HepG2 (cell line): ENCODE measurements around the gene ARHGEF16. TPM values are rescaled to one million over a fixed set of nuclear protein-coding genes. Genes with fewer than 3 reads are reported as not detected.

Experiments used
- BRCA1 ChIP-seq: sonication (generic); formaldehyde crosslinking; IDR thresholded peaks from 2 replicates; pipeline ENCODE4 v1.4.0; 2020; ENCODE audit warnings: missing genetic modification reagents
- DMTF1 ChIP-seq: sonication (generic); formaldehyde crosslinking; IDR thresholded peaks from 2 replicates; pipeline ENCODE4 v1.4.0; 2020; ENCODE audit warnings: mild to moderate bottlenecking, missing genetic modification reagents
- FOXO1 ChIP-seq: sonication (generic); formaldehyde crosslinking; IDR thresholded peaks from 2 replicates; pipeline ENCODE4 v1.4.0; 2020; ENCODE audit warnings: missing genetic modification reagents
- GZF1 ChIP-seq: sonication (generic); formaldehyde crosslinking; IDR thresholded peaks from 2 replicates; pipeline ENCODE4 v1.5.1; 2020; ENCODE audit warnings: mild to moderate bottlenecking, missing genetic modification reagents
- HOXA7 ChIP-seq: sonication (generic); formaldehyde crosslinking; IDR thresholded peaks from 2 replicates; pipeline ENCODE4 v1.8.1; 2022; ENCODE audit warnings: mild to moderate bottlenecking, missing genetic modification reagents, moderate library complexity
- NR2F2 ChIP-seq: IDR thresholded peaks from 2 replicates; pipeline ENCODE4 v1.6.1; 2012; ENCODE audit warnings: low read depth, inconsistent platforms, borderline replicate concordance
- PCBP2 ChIP-seq: fragments of 200-400 bp; formaldehyde crosslinking; optimal IDR thresholded peaks from 2 replicates; pipeline ENCODE3; 2018; ENCODE audit warnings: low read length, low read depth; ENCODE audit not compliant: poor library complexity, severe bottlenecking
- RBAK ChIP-seq: sonication (generic); formaldehyde crosslinking; IDR thresholded peaks from 2 replicates; pipeline ENCODE4 v1.5.1; 2020; ENCODE audit warnings: mild to moderate bottlenecking, missing genetic modification reagents
- TOPORS ChIP-seq: sonication (generic); formaldehyde crosslinking; IDR thresholded peaks from 2 replicates; pipeline ENCODE4 v1.8.0; 2023; ENCODE audit warnings: mild to moderate bottlenecking, missing genetic modification reagents
- TP53 ChIP-seq: sonication (generic); formaldehyde crosslinking; conservative IDR thresholded peaks from 2 replicates; pipeline ENCODE4 v1.4.0; 2020; ENCODE audit warnings: missing genetic modification reagents
- TSC22D2 ChIP-seq: sonication (generic); formaldehyde crosslinking; IDR thresholded peaks from 2 replicates; pipeline ENCODE4 v1.5.1; 2020; ENCODE audit warnings: missing genetic modification reagents, mild to moderate bottlenecking, borderline replicate concordance
- YY1 ChIP-seq: IDR thresholded peaks from 2 replicates; pipeline ENCODE4 v1.6.1; 2011; ENCODE audit warnings: low read length, low read depth, moderate library complexity, mild to moderate bottlenecking; ENCODE audit not compliant: insufficient read depth, insufficient replicate concordance
- ZNF530 ChIP-seq: sonication (generic); formaldehyde crosslinking; IDR thresholded peaks from 2 replicates; pipeline ENCODE4 v1.5.0; 2020; ENCODE audit warnings: low read depth, mild to moderate bottlenecking, missing genetic modification reagents
- ZNF639 ChIP-seq: conservative IDR thresholded peaks from 2 replicates; pipeline ENCODE4 v1.6.1; 2018; ENCODE audit warnings: missing genetic modification reagents
- ZNF709 ChIP-seq: sonication (generic); formaldehyde crosslinking; IDR thresholded peaks from 2 replicates; pipeline ENCODE4 v1.5.0; 2020; ENCODE audit warnings: mild to moderate bottlenecking, missing genetic modification reagents
- ZNF788 ChIP-seq: sonication (generic); formaldehyde crosslinking; IDR thresholded peaks from 2 replicates; pipeline ENCODE4 v1.5.0; 2020; ENCODE audit warnings: mild to moderate bottlenecking, missing genetic modification reagents, borderline replicate concordance
- polyA plus RNA-seq, 8 experiments: library from polyadenylated mRNA; depleted of rRNA in 3 of 8; stranded (reverse) in 7 of 8; unstranded in 1 of 8; fragments of >200 nt; fragmentation: Illumina TruSeq in 4 of 8; extraction: Trizol in 4 of 8; gene quantifications; 2 replicates each; pipeline versions ENCODE4 v1.2.1 to v1.2.3, GENCODE V29; 2011 to 2016; ENCODE audit warnings: low read depth in 4 of 8, missing spikeins in 1 of 8, mixed read lengths in 1 of 8; ENCODE audit not compliant: insufficient read depth in 1 of 8
- total RNA-seq, 5 experiments: library from RNA; depleted of rRNA; stranded (reverse); fragments of >200 nt; fragmentation: Illumina TruSeq; extraction: Trizol; gene quantifications; 2 replicates each; pipeline ENCODE4 v1.2.3, GENCODE V29; 2016; ENCODE audit warnings: low read depth in 1 of 5
- TF ChIP-seq, protein P1 (sequence below): sonication (generic); formaldehyde crosslinking; IDR thresholded peaks from 2 replicates; pipeline ENCODE4 v1.4.0; 2020; ENCODE audit warnings: missing genetic modification reagents
- TF ChIP-seq, protein P2 (sequence below): IDR thresholded peaks from 2 replicates; pipeline ENCODE4 v1.6.1; 2016; ENCODE audit warnings: low read depth
- TF ChIP-seq, protein P3 (sequence below): sonication (generic); formaldehyde crosslinking; IDR thresholded peaks from 2 replicates; pipeline ENCODE4 v1.4.0; 2020; ENCODE audit warnings: low read depth, mild to moderate bottlenecking, missing genetic modification reagents

ARHGEF16 gene
- total and polyA plus RNA-seq, 2 of the 13 experiments (the other 11 are each of a cell fraction or from before 2014, with no cell fraction given): 20.3 to 39.9 TPM

DNA sequence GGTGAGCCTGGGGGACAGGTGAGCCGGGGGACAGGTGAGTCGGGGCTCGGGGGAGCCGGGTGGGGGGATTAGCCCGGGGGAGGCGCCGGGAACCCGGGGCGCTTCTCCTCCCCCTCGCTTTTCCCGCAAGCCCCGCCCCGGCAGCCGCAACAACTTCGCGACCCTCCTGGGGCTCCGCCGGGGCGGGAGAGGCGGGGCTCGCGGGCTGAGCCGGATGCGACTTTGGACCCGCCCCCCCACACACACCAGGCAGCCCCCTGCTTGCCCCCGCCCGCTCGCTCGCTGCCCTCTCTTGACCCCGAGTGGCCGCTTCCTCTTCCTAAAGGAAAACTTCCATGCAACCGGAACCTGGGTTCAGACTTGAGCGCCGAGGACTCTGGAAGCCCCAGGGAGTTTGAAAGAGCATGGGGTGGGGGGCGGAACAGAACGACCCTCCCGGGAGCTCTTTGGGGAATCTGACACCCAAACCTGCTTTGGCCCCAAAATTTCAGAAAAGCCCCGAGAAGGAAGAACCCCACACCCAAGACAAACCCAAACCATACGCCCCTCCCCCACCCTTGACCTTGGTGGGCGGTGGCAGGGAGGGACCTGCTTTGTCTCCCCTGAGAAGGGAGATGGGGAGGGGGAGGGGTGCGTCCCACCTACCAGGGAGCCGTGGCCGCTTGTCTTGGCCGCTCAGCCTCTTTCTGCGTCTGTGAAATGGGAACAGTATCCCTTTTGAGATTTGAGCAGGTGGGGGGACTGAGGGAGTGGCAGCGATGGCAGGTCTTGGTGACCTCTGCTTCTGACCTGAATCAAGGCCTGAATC, 550 bp downstream of the ARHGEF16 start (continued):
- TF ChIP-seq ZNF639 (CRISPR knock-in tag) (peak; percentile 84), ZNF709 (CRISPR knock-in tag) (no peak), TP53 (CRISPR knock-in tag) (no peak), RBAK (CRISPR knock-in tag) (no peak), DMTF1 (CRISPR knock-in tag) (no peak), PCBP2 (no peak), BRCA1 (CRISPR knock-in tag) (no peak), ZNF530 (no peak), GZF1 (CRISPR knock-in tag) (no peak), NR2F2 (no peak), YY1 (peak; percentile 10), TSC22D2 (CRISPR knock-in tag) (no peak), TOPORS (CRISPR knock-in tag) (no peak), FOXO1 (CRISPR knock-in tag) (peak; percentile 57; the same call in 1 of the 2 replicates), ZNF788 (CRISPR knock-in tag) (no peak), HOXA7 (no peak)
- TF ChIP-seq, protein P1, sequence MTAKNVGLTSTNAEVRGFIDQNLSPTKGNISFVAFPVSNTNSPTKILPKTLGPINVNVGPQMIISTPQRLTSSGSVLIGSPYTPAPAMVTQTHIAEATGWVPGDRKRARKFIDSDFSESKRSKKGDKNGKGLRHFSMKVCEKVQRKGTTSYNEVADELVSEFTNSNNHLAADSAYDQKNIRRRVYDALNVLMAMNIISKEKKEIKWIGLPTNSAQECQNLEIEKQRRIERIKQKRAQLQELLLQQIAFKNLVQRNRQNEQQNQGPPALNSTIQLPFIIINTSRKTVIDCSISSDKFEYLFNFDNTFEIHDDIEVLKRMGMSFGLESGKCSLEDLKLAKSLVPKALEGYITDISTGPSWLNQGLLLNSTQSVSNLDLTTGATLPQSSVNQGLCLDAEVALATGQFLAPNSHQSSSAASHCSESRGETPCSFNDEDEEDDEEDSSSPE (CRISPR knock-in tag): peak; percentile 53
- TF ChIP-seq, protein P2, sequence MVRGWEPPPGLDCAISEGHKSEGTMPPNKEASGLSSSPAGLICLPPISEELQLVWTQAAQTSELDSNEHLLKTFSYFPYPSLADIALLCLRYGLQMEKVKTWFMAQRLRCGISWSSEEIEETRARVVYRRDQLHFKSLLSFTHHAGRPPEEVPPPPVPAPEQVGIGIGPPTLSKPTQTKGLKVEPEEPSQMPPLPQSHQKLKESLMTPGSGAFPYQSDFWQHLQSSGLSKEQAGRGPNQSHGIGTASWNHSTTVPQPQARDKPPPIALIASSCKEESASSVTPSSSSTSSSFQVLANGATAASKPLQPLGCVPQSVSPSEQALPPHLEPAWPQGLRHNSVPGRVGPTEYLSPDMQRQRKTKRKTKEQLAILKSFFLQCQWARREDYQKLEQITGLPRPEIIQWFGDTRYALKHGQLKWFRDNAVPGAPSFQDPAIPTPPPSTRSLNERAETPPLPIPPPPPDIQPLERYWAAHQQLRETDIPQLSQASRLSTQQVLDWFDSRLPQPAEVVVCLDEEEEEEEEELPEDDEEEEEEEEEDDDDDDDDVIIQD: no peak
- TF ChIP-seq, protein P3, sequence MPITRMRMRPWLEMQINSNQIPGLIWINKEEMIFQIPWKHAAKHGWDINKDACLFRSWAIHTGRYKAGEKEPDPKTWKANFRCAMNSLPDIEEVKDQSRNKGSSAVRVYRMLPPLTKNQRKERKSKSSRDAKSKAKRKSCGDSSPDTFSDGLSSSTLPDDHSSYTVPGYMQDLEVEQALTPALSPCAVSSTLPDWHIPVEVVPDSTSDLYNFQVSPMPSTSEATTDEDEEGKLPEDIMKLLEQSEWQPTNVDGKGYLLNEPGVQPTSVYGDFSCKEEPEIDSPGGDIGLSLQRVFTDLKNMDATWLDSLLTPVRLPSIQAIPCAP: no peak
